G401.6 (cell line): Measurements from ENCODE around the gene SLITRK6.
"Not testable (repeated sequence)": the region's sequence is repeated elsewhere in the genome, so short reads cannot be mapped to it uniquely, and the experiment has no call there.

ENCODE experiments used
- FAIRE-seq: peaks from 2 replicates; lab custom pipeline; 2012; peaks lifted over from hg19 to GRCh38; lab: Jason Lieb, UNC

The SLITRK6 gene, protein sequence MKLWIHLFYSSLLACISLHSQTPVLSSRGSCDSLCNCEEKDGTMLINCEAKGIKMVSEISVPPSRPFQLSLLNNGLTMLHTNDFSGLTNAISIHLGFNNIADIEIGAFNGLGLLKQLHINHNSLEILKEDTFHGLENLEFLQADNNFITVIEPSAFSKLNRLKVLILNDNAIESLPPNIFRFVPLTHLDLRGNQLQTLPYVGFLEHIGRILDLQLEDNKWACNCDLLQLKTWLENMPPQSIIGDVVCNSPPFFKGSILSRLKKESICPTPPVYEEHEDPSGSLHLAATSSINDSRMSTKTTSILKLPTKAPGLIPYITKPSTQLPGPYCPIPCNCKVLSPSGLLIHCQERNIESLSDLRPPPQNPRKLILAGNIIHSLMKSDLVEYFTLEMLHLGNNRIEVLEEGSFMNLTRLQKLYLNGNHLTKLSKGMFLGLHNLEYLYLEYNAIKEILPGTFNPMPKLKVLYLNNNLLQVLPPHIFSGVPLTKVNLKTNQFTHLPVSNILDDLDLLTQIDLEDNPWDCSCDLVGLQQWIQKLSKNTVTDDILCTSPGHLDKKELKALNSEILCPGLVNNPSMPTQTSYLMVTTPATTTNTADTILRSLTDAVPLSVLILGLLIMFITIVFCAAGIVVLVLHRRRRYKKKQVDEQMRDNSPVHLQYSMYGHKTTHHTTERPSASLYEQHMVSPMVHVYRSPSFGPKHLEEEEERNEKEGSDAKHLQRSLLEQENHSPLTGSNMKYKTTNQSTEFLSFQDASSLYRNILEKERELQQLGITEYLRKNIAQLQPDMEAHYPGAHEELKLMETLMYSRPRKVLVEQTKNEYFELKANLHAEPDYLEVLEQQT

DNA sequence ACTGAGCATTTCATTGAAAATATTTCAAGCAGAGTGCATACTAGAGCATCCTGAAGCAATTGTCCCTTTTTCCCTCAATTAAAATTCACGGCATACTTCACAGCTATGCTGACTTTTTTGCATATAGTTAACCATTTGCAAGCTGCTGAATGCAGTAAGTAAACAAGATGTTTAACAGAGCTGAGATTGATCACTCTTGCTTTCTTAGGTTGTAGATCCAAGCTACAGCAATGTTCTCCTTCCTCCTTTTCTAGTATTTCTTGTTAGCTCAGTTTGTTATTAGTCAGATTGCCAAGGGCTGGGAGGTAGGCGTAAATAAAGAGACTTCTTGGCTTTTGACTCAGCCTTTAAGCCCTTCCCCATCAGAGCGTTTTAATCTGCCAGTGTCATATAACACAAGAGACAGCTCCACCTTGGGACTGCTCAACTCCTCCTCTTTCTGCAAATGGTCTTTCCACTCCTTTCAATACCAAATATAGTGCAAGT lies at the start of gene SLITRK6:
TSS of gene SLITRK6 (minus strand) at position 323 of the 486 bp plus-strand sequence. CDS start 2,911 bp downstream, outside the sequence.
- FAIRE-seq: no peak

DNA sequence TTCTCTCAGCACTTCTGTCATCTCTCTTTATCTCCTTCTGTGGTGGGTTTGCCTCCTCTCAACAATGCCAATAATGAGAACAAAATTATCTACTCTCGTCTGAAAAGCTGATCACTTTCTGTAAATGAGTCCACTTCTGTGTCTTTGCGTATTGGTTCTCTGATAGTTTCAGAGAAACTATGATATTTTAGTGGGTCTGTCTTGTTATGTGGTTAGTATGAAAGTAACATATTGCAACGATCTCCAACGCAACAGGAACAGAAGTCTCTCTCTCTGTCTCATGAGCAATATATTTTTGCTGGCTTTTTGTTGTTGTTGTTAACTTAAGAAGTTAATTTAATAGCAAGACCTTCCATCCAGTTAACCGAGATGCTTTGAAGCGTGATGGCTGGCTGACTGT lies 47.8 kb upstream of the SLITRK6 start:
- FAIRE-seq: no peak

DNA sequence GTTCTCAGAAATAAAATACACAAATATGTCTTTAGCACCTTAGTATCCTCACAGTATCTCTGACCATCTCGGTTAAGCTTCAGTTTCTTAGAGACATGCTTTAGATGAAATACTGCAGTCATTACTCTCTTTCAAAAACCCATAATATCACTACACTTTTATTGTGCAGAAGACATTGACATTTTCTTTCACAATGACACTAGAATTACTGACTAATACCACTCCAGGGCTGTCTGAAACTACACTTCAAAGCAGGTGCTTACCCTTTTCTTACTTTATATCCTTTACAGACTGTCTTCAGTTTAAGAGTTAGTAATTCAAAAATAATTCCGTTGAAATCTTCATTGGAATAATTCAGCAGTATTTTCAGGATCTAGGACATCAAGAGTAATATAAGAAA lies 42.2 kb upstream of the SLITRK6 start:
- no peak for FAIRE-seq

DNA sequence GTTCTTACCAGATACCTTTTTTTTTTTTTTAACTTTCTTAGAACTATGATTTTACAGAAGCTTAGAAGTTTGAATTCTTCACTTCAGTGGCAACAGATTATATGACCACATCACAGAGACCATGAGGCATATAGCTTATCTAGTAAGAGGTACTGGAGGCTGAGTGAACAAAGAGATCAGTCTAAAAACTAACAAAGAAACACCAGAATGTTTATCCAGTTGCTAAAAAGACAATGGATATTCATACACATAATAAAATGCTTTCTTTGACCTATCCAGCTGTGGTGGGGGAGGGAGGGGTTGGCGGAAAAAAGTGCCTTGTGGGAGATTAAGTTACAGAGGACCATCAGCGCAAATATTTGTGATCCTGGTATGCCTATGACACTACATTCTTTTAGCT lies 34.7 kb upstream of the SLITRK6 start:
- FAIRE-seq: no peak

DNA sequence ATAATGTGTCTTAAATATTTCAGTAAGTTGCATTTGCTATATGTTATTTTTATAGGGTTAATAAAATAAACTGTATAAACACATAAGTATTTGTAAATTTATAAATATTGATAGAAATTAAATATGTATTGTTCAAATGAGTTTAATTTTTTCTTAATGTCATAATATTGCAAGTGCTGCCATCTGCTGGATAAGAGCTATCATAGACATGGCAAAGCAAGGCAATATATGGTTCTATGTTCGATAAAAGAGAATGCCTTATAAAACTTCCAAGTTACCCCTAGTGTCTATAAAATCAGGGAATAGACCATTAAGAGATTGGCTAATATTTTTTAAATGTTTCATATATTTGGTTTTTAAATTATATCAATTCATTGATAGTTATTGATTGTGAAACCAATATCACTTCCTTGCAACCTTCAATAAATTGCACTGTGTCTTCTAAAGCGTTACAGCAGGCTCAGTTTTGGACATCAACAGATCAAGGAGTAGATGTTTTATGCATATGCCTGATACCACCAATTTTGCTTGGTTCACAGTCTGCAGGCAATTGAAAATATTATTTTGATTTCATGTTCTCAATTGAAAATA lies 29.0 kb upstream of the SLITRK6 start:
- peak; percentile 96 for FAIRE-seq

DNA sequence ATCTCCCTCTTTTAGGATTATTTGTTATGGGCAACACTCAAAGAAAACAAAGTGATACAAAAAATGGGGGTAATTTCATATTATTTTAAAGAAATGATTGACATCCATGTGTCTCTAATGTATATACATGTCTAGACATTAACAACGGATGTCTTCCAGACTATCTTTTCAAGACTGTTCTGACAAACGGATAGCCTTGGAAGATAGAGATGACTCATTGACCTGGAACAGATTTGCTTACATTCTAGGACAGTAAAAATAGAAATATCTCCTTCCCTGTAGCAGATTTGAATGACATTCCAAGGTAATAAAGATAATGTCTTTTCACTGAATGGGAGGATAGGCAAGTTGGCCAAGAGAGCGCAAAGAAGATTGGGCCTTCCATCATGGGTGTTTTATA lies 26.2 kb upstream of the SLITRK6 start:
- FAIRE-seq: no peak

DNA sequence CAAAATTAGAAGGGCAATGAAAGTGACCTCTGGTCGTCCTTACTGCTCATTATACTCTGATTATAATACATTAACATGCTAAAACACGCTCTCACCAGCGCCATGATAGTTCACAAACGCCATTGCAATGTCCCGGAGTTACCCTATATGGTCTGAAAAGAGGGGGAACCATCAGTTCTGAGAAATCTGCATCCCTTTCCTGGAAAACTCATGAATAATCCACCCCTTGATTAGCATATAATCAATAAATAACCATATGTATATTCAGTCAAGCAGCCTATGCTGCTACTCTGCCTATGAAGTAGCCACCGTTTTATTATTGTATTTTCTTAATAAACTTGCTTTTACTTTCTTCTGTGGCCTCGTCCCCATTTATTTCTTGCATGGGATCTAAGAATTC lies 24.6 kb upstream of the SLITRK6 start:
- FAIRE-seq: no peak

DNA sequence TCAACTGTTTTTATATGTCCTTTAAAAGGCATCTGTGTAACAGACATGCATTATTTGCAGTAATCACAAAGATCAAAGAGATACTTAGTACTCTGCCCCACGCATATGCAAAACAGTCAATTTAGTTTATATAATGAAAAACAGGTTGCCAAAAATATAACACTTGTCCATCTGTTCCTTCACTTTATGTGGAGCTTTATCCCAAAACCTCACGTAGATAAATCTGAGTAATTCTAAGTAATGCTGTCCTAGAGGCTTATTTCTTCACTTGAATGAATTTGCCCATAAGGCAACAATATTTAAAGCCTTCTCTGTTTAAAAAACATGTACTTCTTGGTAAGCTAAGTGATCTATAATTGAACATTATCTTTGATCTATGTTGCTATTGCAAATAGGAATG lies 20.3 kb upstream of the SLITRK6 start:
- no peak for FAIRE-seq

DNA sequence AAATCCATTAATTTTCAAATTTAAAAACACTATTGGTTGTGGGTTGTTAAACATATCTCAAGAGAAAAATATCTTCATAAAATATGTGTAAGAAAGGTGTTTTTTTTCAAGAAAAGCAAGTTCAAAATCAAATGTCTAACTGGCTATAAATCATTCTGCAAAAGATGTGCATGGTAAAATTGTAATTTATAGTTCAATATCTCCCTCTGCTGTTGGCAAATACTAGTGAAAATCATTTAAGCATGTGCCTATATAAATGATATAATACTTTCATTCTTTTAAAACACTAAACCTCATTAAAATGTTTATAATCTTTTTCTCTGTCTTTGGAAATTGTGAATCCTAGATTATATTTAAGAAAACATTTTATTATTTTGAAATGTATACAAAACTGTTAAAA lies 17.2 kb upstream of the SLITRK6 start:
- no peak for FAIRE-seq

DNA sequence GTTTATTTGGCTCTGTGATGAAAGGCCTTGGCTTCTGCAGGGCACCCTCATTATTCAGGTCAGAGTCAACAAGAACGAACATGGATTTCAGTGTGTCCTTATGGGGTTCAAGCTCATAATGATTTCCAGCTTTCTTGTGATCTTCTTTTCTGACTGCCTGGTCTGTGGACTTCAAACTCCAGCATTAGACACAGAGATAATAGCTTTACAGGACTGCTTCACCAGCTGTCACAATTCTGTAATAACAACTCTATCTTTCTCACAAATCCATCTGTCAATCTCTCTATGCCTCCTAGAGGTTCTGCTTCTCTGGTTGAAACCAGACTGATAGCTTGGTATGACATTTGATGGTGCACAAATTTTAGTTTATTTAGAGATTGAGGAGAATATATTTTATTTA lies 13.1 kb upstream of the SLITRK6 start:
- FAIRE-seq: no peak

DNA sequence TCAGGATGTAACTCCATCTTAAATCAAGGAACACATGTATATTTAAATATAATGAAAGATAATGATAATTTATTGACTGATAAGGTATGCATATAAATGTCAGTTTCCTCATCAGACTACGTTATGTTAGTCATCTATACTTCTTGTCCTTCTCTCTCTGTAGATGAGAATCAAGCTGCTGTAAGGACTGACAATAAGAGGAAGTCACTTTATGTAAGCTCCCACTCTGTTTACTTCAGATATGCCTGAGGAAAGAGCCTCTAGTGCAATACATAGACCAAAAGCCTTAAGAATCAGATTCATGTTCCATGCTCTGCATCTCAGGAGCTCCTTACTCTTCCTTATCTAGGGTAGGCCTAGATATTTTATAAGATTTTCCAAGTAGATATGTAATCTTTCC lies 9.6 kb upstream of the SLITRK6 start:
- no peak for FAIRE-seq

DNA sequence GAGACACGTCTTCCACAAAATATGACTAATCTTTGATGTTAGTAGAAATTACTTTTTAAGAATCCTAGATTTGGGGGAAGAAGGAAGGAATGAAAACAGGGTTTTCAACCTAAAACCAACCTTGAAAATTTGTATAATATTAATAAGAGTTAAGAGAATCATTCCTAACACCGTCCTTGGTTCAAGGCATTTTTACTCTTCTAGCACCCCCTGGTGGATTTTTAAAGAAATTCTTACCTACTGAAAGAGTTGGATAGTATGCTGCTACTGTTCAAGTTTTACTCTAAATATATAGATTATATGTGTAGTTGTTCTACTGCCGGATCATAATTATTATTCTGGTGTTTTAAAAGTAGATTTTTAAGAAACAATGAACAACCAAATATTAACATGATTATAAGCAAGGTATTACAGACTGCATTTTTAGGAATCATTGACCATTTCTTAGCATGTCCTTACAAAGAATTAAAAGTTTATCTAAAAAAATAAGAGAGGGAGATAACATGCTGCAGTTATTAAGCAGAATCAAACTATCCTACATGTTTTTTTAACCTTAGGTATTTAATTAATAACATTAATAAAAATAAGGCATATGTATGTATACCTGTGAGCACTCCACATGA lies 7.4 kb upstream of the SLITRK6 start:
- peak; percentile 92 for FAIRE-seq

DNA sequence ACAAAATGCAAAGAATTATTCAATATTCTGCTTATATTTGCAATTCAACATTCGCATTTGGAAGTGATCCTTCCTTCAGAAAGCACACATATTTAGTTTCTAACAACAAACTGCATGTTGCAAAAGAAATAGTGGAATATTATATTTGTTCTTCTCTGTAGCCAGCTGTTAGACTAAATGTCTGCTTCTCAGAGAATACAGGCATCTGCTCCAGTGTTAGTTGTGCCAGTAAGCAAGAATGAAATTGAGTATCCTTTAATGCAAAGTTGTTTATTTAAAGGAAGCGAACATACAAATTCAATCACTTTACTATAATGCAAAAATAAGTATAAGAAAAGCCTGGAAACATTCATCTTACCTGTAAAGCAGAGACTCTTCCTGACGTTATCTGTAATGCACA lies 663 bp downstream of the SLITRK6 start:
- no peak for FAIRE-seq

DNA sequence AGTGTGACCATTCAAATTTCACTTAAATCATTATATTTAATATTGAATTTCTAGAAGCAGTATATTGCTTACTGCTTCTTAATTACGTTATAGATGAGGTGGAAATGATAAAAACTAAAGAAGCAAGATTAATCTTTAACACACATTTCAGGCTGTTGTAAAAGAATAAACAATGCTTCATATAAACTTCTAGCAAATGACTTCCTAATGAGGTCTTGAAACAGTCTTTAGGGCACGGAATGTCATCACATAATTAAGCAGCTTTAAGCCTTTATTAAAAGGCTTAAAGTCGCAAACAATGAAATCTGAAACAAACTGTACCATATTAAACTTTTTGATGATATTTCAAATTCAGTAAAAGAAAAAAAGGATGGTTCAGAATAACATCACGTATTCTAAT lies 1.9 kb downstream of the SLITRK6 start:
- no peak for FAIRE-seq

DNA sequence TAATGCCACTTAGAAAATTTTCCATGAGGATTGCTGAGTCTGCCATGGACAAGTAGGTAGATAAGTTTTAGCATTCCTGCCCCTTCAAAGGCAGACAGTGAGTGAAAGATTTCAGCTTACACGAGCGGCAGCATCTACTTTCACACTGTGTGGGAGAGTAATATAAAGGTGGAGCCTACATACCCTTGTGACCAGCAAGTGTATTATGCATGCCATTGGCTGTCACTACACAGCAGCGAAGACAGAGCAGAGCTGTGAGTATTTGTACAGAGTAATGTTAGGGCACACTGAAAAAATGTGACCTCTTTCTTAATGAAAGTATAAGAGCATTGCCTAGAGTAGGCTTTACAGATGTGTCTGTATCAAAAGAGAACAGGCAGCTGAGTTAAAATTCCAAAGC lies 14.0 kb downstream of the SLITRK6 start:
- no peak for FAIRE-seq

DNA sequence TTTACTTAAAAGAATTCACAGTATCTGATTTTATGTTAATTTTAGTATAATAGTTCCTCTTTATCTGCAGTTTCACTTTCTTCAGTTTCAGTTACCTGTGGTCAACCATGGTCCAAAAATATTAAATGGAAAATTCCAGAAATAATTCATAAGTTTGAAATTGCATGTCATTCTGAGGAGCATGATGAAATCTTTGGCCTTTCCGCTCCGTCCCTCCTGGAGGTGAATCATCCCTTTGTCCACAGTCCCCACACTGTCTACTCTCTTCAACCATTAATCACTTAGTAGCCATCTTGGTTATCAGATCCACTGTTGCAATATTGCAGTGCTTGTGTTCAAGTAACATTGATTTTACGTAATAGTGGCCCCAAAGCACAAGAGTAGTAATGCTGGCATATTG lies 26.9 kb downstream of the SLITRK6 start:
- no peak for FAIRE-seq

DNA sequence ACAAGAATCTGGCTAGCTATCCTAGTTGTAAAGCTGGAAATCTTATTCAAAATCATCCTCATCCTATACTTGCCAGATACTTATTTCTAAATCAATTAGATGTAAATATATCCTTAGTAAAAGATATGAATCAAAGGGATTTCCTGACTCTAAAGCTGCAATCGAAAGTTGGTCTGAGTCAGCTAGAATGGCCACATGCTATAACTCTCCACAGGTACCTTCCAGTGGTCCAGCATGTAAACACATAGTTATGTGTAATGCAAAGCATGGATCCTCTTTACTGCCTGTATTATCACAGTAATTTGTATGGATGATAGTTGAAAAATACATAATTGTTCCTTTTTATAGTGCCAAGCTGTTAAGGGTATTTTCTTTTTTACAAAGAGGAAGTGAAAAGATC lies 27.4 kb downstream of the SLITRK6 start:
- FAIRE-seq: no peak

DNA sequence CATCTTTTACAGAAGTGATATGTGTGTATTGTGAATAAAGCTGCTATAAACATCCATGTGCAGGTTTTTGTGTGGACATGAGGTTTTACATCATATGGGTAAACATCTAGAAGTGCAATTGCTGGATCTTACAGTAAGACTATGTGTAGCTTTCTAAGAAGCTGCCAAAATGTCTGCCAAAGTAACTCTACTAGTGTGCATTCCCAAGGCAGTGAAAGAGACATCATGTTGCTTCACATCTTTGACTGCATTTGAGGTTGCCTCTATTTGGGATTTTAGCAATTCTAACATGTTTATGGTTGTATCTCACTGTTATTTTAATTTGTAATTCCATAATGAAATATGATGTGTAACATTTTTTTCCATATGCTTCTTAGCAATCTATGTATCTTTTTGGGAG lies 30.3 kb downstream of the SLITRK6 start:
- FAIRE-seq: no peak

DNA sequence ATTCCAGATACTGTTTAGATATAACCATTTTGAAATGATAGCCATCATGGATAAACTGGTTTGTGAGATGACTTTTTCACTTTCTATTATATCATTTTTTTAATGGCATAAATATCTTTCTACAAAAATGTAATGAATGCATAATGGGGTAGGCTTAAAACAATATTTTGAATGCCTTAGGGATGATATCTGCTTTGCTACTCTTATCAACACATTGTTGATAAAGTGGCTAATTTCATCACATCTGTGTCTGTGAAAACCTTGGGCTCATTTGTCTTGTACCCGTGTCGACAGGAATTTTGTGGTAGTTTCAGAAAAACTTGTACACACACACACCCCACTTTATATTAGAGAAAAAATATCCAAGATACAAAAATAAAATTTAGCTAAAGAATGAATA lies 44.1 kb downstream of the SLITRK6 start:
- FAIRE-seq: no peak

DNA sequence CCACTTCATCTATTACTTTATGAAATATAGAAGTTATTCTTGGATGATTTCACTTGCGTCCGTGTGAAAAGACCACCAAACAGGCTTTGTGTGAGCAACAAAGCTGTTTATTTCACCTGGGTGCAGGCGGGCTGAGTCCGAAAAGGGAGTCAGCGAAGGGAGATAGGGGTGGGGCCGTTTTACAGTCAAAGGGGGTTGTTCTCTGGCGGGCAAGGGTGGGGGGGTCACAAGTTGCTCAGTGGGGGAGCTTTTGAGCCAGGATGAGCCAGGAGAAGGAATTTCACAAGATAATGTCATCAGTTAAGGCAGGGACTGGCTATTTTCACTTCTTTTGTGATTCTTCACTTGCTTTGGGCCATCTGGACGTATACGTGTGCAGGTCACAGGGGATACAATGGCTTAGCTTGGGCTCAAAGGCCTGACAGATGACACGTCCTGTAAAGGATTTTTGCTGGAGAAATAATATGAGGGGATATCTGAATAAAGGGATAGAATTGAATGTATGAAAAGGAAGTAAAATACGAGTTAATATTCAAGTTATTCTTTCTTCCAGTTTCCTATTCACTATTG lies 55.9 kb downstream of the SLITRK6 start:
- FAIRE-seq: not testable (repeated sequence)
